H1 (cell line): ENCODE measurements around the gene SND1. TPM values are rescaled to one million over a fixed set of nuclear protein-coding genes. Genes with fewer than 3 reads are reported as not detected.

Source experiments
- BACH1 ChIP-seq: IDR thresholded peaks from 2 replicates; pipeline ENCODE4 v1.6.1; 2012; ENCODE audit warnings: low read length, improper control_type of control experiment
- CREB1 ChIP-seq: IDR thresholded peaks from 2 replicates; pipeline ENCODE4 v1.6.1; 2012; ENCODE audit warnings: inconsistent platforms
- KDM5A ChIP-seq: fragments of 200-600 bp; IDR thresholded peaks from 2 replicates; pipeline ENCODE4 v1.7.1; 2012; ENCODE audit warnings: mild to moderate bottlenecking, low read length, inconsistent platforms, mixed read lengths
- NRF1 ChIP-seq: IDR thresholded peaks from 2 replicates; pipeline ENCODE4 v1.6.1; 2011; ENCODE audit warnings: mild to moderate bottlenecking, low read depth, low read length, improper control_type of control experiment
- SAP30 ChIP-seq: fragments of 300-600 bp; sonication (generic); IDR thresholded peaks from 2 replicates; pipeline ENCODE4 v1.7.1; 2012; ENCODE audit warnings: low read length, moderate library complexity, mild to moderate bottlenecking, inconsistent platforms; ENCODE audit not compliant: insufficient read depth, insufficient replicate concordance
- SIX5 ChIP-seq: IDR thresholded peaks from 2 replicates; pipeline ENCODE4 v1.6.1; 2011; ENCODE audit warnings: mild to moderate bottlenecking, low read depth, low read length
- TAF7 ChIP-seq: optimal IDR thresholded peaks from 2 replicates; pipeline ENCODE3; 2011; ENCODE audit warnings: low read depth, mild to moderate bottlenecking, inconsistent platforms, low read length, moderate library complexity, borderline replicate concordance
- TEAD4 ChIP-seq: IDR thresholded peaks from 2 replicates; pipeline ENCODE4 v1.6.1; 2012; ENCODE audit warnings: low read depth, low read length, inconsistent platforms, mixed read lengths
- polyA plus RNA-seq, 7 experiments: library from polyadenylated mRNA; depleted of rRNA in 3 of 7; stranded (reverse) in 5 of 7; unstranded in 2 of 7; fragments of >200 nt in 5 of 7; fragments of 200-250 nt in 2 of 7; gene quantifications; 1 replicate in 5 of 7; 2 replicates in 1 of 7; 4 replicates in 1 of 7; pipeline versions ENCODE4 v1.2.1 to v1.2.3, GENCODE V29; 2011 to 2013; ENCODE audit warnings: missing spikeins in 2 of 7, mixed read lengths in 2 of 7
- total RNA-seq: library from RNA; stranded (reverse); fragmentation: NEBNext Ultra II Directional; extraction: Animal tissue kit (Norgen Biotek cat#: 25700); gene quantifications from 2 replicates; pipeline ENCODE4 v1.2.1, GENCODE V29; 2021
- TF ChIP-seq, protein P1 (sequence below): fragments of 300-600 bp; sonication (generic); IDR thresholded peaks from 2 replicates; pipeline ENCODE4 v1.7.1; 2012; ENCODE audit warnings: low read length, moderate library complexity, mild to moderate bottlenecking, inconsistent platforms; ENCODE audit not compliant: insufficient replicate concordance
- TF ChIP-seq, protein P2 (sequence below): IDR thresholded peaks from 2 replicates; pipeline ENCODE4 v1.6.1; 2011; ENCODE audit warnings: low read depth, mild to moderate bottlenecking, low read length; ENCODE audit not compliant: insufficient read depth
- TF ChIP-seq, protein P3 (sequence below): IDR thresholded peaks from 2 replicates; pipeline ENCODE4 v1.6.1; 2012; ENCODE audit warnings: inconsistent platforms

SND1 gene
- total and polyA plus RNA-seq, 2 of the 8 experiments (the other 6 are each of a cell fraction or from before 2014, with no cell fraction given): 122 to 290 TPM

DNA sequence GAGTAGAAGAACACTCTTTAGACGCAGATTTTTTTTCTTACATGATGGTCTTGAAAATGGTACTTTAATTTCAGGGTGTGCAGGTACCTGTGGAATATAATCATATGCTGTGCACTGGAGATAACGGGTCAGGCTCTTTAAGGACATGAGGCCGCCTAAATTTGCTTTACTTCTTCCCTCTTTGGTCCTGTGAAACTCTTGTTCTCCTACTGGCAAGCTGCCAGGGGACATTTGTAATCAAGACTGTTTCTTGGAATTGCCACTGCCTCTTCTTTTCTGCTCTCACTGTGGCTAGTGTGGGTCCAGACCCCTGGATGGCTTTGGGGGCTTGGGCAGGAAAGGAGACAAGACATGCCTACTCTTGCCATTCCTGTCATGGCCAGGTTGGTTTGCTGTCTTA, 146.0 kb downstream of the SND1 start (continued):
- TF ChIP-seq, protein P1, sequence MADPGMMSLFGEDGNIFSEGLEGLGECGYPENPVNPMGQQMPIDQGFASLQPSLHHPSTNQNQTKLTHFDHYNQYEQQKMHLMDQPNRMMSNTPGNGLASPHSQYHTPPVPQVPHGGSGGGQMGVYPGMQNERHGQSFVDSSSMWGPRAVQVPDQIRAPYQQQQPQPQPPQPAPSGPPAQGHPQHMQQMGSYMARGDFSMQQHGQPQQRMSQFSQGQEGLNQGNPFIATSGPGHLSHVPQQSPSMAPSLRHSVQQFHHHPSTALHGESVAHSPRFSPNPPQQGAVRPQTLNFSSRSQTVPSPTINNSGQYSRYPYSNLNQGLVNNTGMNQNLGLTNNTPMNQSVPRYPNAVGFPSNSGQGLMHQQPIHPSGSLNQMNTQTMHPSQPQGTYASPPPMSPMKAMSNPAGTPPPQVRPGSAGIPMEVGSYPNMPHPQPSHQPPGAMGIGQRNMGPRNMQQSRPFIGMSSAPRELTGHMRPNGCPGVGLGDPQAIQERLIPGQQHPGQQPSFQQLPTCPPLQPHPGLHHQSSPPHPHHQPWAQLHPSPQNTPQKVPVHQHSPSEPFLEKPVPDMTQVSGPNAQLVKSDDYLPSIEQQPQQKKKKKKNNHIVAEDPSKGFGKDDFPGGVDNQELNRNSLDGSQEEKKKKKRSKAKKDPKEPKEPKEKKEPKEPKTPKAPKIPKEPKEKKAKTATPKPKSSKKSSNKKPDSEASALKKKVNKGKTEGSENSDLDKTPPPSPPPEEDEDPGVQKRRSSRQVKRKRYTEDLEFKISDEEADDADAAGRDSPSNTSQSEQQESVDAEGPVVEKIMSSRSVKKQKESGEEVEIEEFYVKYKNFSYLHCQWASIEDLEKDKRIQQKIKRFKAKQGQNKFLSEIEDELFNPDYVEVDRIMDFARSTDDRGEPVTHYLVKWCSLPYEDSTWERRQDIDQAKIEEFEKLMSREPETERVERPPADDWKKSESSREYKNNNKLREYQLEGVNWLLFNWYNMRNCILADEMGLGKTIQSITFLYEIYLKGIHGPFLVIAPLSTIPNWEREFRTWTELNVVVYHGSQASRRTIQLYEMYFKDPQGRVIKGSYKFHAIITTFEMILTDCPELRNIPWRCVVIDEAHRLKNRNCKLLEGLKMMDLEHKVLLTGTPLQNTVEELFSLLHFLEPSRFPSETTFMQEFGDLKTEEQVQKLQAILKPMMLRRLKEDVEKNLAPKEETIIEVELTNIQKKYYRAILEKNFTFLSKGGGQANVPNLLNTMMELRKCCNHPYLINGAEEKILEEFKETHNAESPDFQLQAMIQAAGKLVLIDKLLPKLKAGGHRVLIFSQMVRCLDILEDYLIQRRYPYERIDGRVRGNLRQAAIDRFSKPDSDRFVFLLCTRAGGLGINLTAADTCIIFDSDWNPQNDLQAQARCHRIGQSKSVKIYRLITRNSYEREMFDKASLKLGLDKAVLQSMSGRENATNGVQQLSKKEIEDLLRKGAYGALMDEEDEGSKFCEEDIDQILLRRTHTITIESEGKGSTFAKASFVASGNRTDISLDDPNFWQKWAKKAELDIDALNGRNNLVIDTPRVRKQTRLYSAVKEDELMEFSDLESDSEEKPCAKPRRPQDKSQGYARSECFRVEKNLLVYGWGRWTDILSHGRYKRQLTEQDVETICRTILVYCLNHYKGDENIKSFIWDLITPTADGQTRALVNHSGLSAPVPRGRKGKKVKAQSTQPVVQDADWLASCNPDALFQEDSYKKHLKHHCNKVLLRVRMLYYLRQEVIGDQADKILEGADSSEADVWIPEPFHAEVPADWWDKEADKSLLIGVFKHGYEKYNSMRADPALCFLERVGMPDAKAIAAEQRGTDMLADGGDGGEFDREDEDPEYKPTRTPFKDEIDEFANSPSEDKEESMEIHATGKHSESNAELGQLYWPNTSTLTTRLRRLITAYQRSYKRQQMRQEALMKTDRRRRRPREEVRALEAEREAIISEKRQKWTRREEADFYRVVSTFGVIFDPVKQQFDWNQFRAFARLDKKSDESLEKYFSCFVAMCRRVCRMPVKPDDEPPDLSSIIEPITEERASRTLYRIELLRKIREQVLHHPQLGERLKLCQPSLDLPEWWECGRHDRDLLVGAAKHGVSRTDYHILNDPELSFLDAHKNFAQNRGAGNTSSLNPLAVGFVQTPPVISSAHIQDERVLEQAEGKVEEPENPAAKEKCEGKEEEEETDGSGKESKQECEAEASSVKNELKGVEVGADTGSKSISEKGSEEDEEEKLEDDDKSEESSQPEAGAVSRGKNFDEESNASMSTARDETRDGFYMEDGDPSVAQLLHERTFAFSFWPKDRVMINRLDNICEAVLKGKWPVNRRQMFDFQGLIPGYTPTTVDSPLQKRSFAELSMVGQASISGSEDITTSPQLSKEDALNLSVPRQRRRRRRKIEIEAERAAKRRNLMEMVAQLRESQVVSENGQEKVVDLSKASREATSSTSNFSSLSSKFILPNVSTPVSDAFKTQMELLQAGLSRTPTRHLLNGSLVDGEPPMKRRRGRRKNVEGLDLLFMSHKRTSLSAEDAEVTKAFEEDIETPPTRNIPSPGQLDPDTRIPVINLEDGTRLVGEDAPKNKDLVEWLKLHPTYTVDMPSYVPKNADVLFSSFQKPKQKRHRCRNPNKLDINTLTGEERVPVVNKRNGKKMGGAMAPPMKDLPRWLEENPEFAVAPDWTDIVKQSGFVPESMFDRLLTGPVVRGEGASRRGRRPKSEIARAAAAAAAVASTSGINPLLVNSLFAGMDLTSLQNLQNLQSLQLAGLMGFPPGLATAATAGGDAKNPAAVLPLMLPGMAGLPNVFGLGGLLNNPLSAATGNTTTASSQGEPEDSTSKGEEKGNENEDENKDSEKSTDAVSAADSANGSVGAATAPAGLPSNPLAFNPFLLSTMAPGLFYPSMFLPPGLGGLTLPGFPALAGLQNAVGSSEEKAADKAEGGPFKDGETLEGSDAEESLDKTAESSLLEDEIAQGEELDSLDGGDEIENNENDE: no peak
- TF ChIP-seq CREB1: no peak
- no peak for TF ChIP-seq TEAD4
- no peak for TF ChIP-seq NRF1
- no peak for TF ChIP-seq SIX5
- TF ChIP-seq, protein P2, sequence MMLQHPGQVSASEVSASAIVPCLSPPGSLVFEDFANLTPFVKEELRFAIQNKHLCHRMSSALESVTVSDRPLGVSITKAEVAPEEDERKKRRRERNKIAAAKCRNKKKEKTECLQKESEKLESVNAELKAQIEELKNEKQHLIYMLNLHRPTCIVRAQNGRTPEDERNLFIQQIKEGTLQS: no peak
- no peak for TF ChIP-seq KDM5A
- no peak for TF ChIP-seq TAF7
- TF ChIP-seq, protein P3, sequence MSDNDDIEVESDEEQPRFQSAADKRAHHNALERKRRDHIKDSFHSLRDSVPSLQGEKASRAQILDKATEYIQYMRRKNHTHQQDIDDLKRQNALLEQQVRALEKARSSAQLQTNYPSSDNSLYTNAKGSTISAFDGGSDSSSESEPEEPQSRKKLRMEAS: no peak
- no peak for TF ChIP-seq BACH1
- no peak for TF ChIP-seq SAP30
